GM23248 (cell line): ENCODE data around the gene TCF7.

Source experiments
- EZH2 ChIP-seq: fragments of 200-600 bp; sonication (generic); IDR thresholded peaks from 2 replicates; pipeline ENCODE4 v1.6.1; 2018; ENCODE audit warnings: antibody characterized with exemption, mild to moderate bottlenecking; ENCODE audit not compliant: insufficient read depth, poor library complexity, severe bottlenecking
- EZH2phosphoT487 ChIP-seq: fragments of 200-600 bp; sonication (generic); IDR thresholded peaks from 2 replicates; pipeline ENCODE4 v1.6.1; 2018; ENCODE audit warnings: antibody characterized with exemption, moderate library complexity, mild to moderate bottlenecking, low read depth; ENCODE audit not compliant: insufficient read depth

DNA sequence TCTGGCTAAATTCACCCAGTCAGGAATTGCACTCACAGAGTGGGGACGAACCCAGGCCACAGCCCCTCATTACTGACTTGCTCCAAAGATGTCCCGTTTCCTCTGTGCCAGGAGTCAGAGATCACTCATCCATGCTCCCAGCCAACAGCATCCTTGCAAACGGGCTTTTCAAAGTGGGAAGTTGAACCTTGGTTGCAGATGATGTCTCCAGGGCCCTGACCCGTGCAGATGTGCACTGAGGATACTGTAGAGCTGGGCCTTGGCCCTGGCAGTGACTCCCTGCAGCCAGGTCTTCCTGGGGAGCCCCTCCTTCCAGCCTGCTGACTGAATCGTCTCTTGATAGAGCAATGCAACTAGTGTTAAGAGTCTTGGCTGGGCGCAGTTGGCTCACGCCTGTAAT lies 22.3 kb downstream of the TCF7 start:
- TF ChIP-seq EZH2phosphoT487 (no peak), EZH2 (no peak)
